Measurements from ENCODE around the gene OXLD1.
"Not testable (repeated sequence)": the region's sequence is repeated elsewhere in the genome, so short reads cannot be mapped to it uniquely, and the experiment has no call there.

Gene OXLD1

DNA sequence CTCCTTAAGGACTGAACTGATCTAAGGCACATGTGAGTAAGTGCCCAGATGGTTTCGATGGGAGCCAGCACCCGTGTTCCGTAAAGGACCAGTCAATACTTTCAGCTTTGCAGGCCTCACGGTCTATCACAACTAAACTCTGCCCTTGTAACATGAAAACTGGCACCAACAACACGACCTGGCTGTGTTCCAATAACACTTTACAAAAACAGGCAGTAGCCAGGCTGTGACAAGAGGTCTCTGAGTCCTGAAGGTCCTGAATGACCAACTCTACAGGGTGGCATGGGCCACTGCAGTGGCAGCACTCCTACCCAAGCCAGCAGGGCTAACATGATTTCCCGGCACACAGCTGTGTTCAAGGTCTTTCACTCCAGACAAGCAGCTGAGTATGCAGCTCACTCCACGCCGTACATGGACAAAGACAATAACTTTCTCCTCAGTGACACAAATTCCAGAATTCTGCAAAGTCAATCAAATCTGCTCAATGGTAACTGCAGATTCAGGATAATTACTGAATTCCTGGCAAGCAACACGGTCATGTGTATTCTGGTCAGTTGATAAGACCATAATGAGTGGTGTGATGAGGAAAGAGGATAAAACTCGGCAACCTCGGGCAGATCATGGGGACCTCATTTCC is 44.8 kb downstream of the OXLD1 start:
- FAIRE-seq, result no peak
- no peak for DNase-seq (ENCODE audit: insufficient read length, low spot score)

- not testable (repeated sequence) for DNase-seq (ENCODE audit: insufficient read length, low spot score)
These were observed 48.1 kb downstream of the OXLD1 start for GRCh38 chr17:81618307-81618706.

GRCh38 chr17:81616877-81617276 is 49.5 kb downstream of the OXLD1 start:
- DNase-seq (ENCODE audit: insufficient read length, low spot score), result no peak
- FAIRE-seq, result no peak

More at GRCh38 chr17:81618307-81618706, 48.1 kb downstream of the OXLD1 start:
- FAIRE-seq, result not testable (repeated sequence)

DNA sequence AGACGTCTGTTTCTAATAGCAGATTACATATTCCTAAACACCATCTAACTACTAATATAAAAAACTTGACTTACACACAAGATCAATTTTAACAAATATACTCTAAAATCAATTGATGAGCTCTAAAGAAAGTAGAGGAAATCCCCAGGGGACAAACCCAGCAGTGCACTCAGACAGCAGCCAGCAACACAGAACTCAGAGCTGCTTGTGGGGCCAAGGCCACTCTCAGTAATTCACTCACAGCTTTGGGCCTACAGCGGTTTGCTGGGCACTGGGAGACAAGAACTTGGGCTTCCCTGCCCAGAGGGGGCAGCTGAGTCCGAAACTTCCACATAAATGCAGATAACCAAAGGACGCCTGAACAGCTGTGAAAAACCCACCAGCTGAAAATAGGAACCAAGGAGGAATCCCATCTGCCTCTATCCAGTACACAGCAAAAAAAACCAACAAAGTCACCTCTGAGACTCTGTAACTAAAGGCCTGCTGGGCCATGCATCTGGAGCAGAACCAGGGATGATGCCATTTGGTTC is 50.9 kb downstream of the OXLD1 start:
- no peak for DNase-seq (ENCODE audit: insufficient read length, low spot score)
- no peak for FAIRE-seq

Measured in HTR-8/SVneo (cell line).